Left forelimb (tissue), 1 donor: Measurements from ENCODE around the gene EXT2.

Experiments
- DNase-seq: peaks from one replicate; pipeline ENCODE4 v3.0.0-alpha.2; 2018; ENCODE audit warnings: low spot score

Gene EXT2

DNA sequence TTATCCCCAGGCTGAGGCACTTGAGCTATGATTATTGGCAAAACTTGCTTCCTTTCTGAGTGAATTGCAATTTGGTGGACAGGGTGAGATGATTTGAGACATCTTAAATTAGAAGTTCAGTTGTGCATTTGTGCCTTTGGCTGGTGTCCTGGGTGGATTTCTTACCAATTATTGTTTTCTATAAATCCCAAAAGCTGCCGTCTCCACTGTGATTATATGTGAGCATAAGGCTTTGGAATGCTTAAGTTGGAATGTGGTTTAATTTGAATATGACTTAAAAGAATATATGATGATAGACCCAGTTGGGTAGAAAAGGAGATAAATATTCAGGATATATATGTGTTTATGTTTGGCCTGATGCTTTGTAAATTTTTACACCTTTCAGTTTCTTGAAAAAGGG lies 70.0 kb downstream of the EXT2 start:
- no peak for DNase-seq

GRCh38 chr11:44167046-44167445 lies 71.6 kb downstream of the EXT2 start:
- no peak for DNase-seq

GRCh38 chr11:44171518-44171917 lies 76.0 kb downstream of the EXT2 start:
- no peak for DNase-seq

DNA sequence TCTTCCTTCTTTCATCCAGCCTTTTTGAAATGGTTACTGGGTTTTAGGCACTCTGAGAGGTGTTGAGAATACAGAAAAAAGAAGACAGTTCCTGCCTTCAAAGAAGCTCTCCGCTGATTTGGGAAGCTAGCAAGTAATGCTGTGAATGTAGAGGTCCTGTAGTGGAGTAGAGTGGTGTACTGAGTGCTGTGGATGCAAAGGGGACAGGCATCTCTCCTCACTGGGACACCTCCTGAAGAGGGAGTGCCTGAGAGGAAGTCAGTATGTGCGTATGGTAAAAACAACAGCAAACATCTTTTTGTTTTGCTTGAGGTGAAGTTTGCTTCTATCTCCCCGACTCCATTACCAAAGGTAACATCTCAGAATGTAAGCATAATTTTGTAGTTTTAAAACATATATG lies 77.5 kb downstream of the EXT2 start:
- DNase-seq: no peak

GRCh38 chr11:44174842-44175241 lies 79.4 kb downstream of the EXT2 start:
- DNase-seq: no peak

GRCh38 chr11:44176546-44177213 lies 81.2 kb downstream of the EXT2 start:
- DNase-seq: no peak

DNA sequence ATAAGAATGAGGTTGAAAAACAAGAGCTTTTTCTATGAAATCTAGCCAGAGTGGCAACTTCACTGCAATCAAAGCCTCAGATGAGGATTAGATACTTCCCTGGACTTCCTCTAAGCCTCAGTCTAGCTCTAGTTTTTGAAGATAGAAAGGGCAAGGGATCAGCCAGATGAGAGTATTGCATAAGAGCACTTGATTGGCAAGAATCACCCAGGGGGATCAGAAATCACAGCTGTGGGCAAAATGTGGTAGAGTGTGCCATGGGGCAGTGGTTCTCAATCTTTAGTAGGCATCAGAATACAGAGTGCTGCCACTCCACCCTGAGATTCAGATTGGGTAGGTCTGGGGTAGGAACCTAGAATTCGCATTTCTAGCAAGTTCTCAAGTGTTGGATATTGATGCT lies 82.4 kb downstream of the EXT2 start:
- no peak for DNase-seq

DNA sequence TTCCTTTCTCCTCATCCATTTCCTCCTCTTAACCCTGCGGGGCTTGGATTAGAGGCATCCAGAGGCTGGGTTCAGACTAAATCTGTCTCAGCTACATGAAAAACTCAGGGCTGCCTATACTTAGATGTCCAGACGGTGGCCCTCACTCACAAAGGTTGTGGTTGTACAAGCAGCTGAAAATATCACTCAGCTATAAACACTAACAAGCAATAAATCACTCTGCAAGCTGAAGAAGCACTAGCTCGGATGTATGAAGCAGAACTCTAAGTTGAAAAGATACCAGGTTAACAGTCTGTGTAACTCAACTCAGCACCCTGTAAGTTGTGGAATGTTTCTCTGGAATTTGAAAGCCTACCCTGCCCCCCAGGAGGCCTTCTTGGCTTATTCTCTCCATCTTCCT lies 82.9 kb downstream of the EXT2 start:
- DNase-seq: no peak

- DNase-seq: no peak
These were observed 83.7 kb downstream of the EXT2 start for GRCh38 chr11:44179173-44179572.

- DNase-seq: no peak
These were observed 84.6 kb downstream of the EXT2 start for GRCh38 chr11:44180107-44180506.

- DNase-seq: no peak
These were observed 90.0 kb downstream of the EXT2 start for GRCh38 chr11:44185522-44185921.

DNA sequence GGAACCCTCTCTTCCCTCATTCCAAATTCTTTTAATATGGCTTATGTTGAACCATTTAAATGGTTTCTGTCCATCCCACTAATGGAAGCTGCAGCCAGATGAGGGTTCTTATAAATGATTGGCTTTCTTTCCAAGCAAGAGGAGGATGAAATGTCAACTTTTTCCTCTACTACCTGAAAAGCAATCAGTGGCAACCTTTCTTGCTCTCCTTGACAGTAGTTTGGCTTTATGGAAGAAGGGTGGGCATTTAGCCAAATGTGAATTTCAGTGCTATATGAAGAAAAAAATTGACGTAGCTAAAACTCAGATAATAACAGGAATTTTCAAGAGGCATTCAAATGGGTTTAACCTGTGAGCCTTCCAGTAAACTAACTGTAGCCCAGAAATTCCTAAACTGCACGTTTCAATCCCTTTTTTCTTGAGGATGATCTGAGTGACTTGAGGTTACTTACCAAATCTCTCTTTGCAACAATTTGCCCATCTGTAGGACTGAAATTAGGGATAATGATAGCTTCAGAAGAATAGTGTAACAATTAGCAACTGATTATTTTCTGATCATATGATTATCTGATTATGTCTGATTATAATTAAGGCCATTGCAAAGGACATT lies 90.9 kb downstream of the EXT2 start:
- DNase-seq: no peak

DNA sequence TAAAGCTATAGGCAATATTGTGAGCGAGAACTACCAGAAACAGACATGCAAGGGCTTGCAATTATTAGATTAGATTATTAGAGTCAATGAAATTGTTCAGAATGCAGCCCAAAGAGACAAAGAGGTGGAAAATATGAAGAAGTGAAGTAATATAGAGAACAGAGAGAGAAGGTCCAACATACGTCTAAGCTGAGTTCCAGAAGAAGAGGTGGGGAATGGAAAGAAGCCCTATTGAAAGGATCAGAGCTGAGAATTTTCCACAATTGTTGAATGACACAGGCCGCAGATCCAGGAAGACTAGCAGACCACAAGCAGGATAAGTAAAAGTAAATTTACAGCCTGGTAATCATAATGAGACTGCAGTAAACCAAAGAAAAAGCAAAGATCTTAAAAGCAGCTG lies 93.2 kb downstream of the EXT2 start:
- no peak for DNase-seq

GRCh38 chr11:44189986-44190882 lies 94.8 kb downstream of the EXT2 start:
- DNase-seq: no peak

DNA sequence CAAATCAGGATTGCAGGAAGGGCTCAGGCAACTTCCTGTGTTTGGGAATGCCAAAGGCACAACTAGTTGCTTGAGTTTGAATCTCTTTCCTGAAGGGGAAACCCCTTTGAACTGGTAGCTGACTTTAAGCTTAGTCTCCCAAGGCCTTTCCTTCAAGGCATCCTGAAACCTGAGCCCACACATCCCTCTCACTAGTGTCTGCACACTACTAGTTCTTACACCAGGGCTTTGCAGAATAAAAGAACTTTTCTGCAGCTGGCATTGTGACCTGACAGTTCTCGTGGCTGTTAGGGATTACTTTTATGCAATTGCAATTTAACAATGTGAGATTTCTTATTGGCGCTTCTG lies 95.4 kb downstream of the EXT2 start:
- no peak for DNase-seq

DNA sequence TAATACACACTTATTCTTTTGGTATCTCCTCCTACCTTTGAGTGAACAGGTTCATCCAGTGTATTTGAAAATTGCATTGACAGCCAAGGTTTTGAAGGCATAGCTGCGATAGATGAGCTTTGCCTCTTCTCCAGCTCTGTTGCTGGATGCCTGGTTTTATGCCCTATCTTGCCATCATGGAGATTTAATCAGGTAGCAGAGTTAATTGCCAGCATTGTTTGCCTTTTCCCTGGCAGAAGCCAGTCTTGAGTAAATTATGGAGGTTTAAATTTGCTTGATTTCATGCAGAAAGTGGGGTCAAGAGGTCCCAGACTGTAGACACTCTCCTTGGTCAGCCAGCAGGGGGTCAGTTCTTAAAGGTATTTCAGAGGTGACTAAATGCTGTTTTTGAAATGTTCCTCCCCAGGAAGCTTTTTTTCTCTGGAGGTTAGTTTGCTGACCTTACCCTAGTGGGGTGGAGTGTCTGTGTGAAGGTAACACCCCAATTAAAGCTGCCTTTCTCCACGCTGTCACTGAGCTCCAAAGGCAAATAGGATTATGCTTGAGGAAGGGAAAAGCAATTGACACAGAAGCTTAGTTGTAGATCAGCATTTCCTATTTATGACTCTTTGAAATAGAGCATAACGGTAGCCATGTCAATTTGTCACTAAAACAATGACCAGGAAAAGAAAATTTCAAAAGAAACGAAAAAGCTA lies 96.0 kb downstream of the EXT2 start:
- DNase-seq: no peak

DNA sequence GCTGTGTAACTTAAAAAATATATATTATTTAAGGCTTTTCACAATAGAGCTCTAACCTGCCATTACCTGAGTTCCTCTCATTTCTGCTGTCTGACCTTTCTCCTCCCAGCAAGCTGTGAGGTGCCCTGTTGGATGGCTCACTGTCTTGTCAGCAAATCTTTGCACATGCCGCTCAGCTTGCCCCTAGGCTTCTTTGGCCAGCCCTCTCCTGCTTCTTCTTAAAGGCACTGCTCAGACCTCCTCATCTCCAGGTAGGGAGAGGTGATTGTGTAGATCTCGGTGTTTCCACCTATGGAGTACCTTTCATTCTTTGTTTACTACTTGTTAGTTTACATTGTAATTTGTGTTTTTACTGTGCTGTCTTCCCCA lies 96.5 kb downstream of the EXT2 start:
- no peak for DNase-seq

GRCh38 chr11:44192462-44193100 lies 97.1 kb downstream of the EXT2 start:
- DNase-seq: no peak

- DNase-seq: no peak
These were observed 98.4 kb downstream of the EXT2 start for GRCh38 chr11:44193856-44194255.

- DNase-seq: no peak
These were observed 102.8 kb downstream of the EXT2 start for GRCh38 chr11:44198146-44198724.

- DNase-seq: no peak
These were observed 103.8 kb downstream of the EXT2 start for GRCh38 chr11:44199298-44199697.

DNA sequence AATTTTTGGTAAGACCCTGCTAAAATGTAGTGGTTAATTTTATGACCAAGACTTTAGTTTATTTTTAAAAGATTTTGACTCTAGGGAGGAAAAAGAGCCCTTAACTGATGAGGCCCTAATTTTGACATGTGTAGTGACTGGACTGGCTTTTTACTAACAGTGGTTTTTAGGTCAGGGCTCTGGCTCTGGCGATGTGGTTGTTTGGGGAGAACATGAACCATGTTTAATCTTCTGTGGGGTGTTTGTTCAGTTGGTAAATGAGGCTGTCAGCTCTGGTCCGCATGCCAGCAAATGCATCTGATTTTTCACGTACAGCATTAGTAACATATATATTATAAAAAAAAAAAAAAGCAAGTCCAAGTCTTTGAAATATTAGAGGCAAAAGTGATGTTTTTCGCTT lies 104.3 kb downstream of the EXT2 start:
- DNase-seq: no peak
